ENCODE data around the gene LRRC8E. TPM values are rescaled to one million over a fixed set of nuclear protein-coding genes. Genes with fewer than 3 reads are reported as not detected.

Gene LRRC8E
- total RNA-seq, 1 experiment from 2014 or later, result 10.3 TPM

DNA sequence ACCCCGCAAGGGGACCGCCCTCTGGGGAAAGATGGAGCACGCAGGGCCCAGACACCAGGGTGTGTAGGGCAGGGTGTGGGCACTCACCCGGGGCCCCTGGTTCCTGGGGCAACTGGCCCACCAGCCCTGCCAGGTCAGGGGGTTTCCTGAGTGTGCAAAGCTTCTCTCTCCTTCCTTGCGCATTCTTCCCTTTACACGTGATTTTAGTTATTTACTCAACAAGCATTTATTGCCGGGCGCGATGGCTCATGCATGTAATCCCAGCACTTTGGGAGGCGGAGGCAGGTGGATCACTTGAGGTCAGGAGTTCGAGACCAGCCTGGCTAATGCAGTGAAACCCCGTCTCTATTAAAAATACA is 34.6 kb upstream of the LRRC8E start:
- Mint-ChIP-seq H3K4me1 (ENCODE audit: insufficient read depth, unreplicated experiment) (peaks cover 8% of the 10 kb centered on the region), H3K9me3 (ENCODE audit: unreplicated experiment) (no peaks in the 10 kb centered on the region), H3K36me3 (ENCODE audit: insufficient read depth, unreplicated experiment) (peaks cover 6% of the 10 kb centered on the region), H3K27ac (ENCODE audit: low read depth, unreplicated experiment) (no peak overlapping the region), H3K4me3 (ENCODE audit: unreplicated experiment) (no peak overlapping the region), H3K27me3 (ENCODE audit: insufficient read depth, unreplicated experiment) (no peaks in the 10 kb centered on the region)
- ChIA-PET CTCF (interaction anchor here (0.5 to 2.8 kb wide), 10 partner anchors 8 to 204 kb away, joined by 3 to 18 read pairs (median 8); no protein-coding TSS in a partner anchor), POLR2A (interaction anchor here (1.4 to 1.7 kb wide), 5 partner anchors 15 to 90 kb away, joined by 3 to 10 read pairs (median 4); partner anchors contain the start of genes SNAPC2 and TIMM44)
- no TSS peak for BruUV-seq (replicated peaks)
- TF ChIP-seq, protein P1, sequence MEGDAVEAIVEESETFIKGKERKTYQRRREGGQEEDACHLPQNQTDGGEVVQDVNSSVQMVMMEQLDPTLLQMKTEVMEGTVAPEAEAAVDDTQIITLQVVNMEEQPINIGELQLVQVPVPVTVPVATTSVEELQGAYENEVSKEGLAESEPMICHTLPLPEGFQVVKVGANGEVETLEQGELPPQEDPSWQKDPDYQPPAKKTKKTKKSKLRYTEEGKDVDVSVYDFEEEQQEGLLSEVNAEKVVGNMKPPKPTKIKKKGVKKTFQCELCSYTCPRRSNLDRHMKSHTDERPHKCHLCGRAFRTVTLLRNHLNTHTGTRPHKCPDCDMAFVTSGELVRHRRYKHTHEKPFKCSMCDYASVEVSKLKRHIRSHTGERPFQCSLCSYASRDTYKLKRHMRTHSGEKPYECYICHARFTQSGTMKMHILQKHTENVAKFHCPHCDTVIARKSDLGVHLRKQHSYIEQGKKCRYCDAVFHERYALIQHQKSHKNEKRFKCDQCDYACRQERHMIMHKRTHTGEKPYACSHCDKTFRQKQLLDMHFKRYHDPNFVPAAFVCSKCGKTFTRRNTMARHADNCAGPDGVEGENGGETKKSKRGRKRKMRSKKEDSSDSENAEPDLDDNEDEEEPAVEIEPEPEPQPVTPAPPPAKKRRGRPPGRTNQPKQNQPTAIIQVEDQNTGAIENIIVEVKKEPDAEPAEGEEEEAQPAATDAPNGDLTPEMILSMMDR (IDR thresholded peaks at IDR 0.05; ENCODE audit: unreplicated experiment), result no peak
- intact Hi-C loops (cut with micrococcal nuclease), result loop anchor here (5.0 to 10.0 kb wide), 2 partner anchors 49 to 151 kb away; partner anchors contain the start of genes ELAVL1 and MAP2K7
- DNase-seq (ENCODE audit: unreplicated experiment), result no peak

DNA sequence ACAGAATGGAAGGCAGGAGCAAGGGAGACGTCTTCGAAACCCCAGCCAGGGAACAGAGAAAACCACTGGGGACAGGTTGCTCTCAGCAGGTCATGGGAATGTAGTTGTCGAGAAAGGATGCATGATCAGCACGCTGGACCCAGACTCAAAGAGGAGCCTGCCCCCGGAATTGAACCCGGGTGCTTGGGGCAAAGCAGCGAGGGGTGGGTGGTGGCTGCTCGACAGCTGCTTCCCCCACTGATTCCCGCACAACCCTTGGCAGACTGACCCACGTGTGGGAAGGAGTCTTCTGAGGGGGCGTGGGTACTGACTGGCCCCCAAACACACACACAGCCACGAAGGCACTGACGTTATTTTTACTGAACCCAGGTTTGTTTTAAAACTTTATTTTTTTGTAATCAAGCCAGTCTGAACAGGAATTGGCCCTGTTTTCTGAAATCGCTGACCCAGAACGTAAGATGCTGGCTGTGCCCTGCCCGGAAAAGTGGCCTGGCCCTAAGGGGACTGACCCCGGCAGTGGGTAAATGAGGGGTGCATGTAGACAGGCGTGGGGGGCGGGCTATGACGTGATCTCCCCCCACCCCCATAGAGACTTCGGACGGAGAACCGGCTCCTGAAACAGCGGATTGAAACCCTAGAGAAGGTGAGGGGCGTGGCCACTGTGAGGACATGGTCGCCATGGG is 32.7 kb upstream of the LRRC8E start:
- Mint-ChIP-seq H3K27me3 (ENCODE audit: insufficient read depth, unreplicated experiment) (no peaks in the 10 kb centered on the region), H3K4me3 (ENCODE audit: unreplicated experiment) (no peak overlapping the region), H3K4me1 (ENCODE audit: insufficient read depth, unreplicated experiment) (peaks cover under 1% of the 10 kb centered on the region), H3K9me3 (ENCODE audit: unreplicated experiment) (no peaks in the 10 kb centered on the region), H3K36me3 (ENCODE audit: insufficient read depth, unreplicated experiment) (no peaks in the 10 kb centered on the region), H3K27ac (ENCODE audit: low read depth, unreplicated experiment) (no peak overlapping the region)
- TF ChIP-seq, protein P1 (IDR thresholded peaks at IDR 0.05; ENCODE audit: unreplicated experiment), result no peak
- DNase-seq (ENCODE audit: unreplicated experiment), result no peak
- intact Hi-C loops (cut with micrococcal nuclease), result loop anchor here (10.0 kb wide), 1 partner anchor 149 kb away; the partner anchor contains the start of gene ELAVL1
- ChIA-PET POLR2A (no interaction called here), CTCF (interaction anchor here (0.6 kb wide), 1 partner anchor 33 kb away, joined by 3 read pairs; no protein-coding TSS in a partner anchor)
- no TSS peak for BruUV-seq (replicated peaks)

GRCh38 chr19:7856109-7856591 is 32.2 kb upstream of the LRRC8E start:
- Mint-ChIP-seq H3K27ac (ENCODE audit: low read depth, unreplicated experiment) (no peak overlapping the region), H3K4me3 (ENCODE audit: unreplicated experiment) (no peak overlapping the region), H3K9me3 (ENCODE audit: unreplicated experiment) (no peaks in the 10 kb centered on the region), H3K36me3 (ENCODE audit: insufficient read depth, unreplicated experiment) (no peaks in the 10 kb centered on the region), H3K27me3 (ENCODE audit: insufficient read depth, unreplicated experiment) (no peaks in the 10 kb centered on the region), H3K4me1 (ENCODE audit: insufficient read depth, unreplicated experiment) (no peaks in the 10 kb centered on the region)
- no TSS peak for BruUV-seq (replicated peaks)
- intact Hi-C loops (cut with micrococcal nuclease), result loop anchor here (10.0 kb wide), 1 partner anchor 149 kb away; the partner anchor contains the start of gene ELAVL1
- no peak for DNase-seq (ENCODE audit: unreplicated experiment)
- ChIA-PET POLR2A (interaction anchor here (0.6 kb wide), 1 partner anchor 7 kb away, joined by 4 read pairs; no protein-coding TSS in a partner anchor), CTCF (no interaction called here)
- TF ChIP-seq, protein P1 (IDR thresholded peaks at IDR 0.05; ENCODE audit: unreplicated experiment), result no peak

All from MCF 10A (cell line).